CD4-positive, alpha-beta T cell treated with Interleukin-6 at 100 ng/mL for 8 hours (primary cell): ENCODE results near the gene OR1N1.
"Not testable (repeated sequence)": the region's sequence is repeated elsewhere in the genome, so short reads cannot be mapped to it uniquely, and the experiment has no call there.

Source experiments
- DNase-seq: peaks from one replicate; pipeline ENCODE4 v3.0.0-alpha.2; 2020; ENCODE audit warnings: mixed read lengths, low spot score

The OR1N1 gene

GRCh38 chr9:122527193-122527592 lies at the start of gene OR1N1:
Gene OR1N1, minus strand, starts transcription at chr9:122527293. Its CDS starts 0 bp downstream, at chr9:122527293.
- DNase-seq, result no peak

GRCh38 chr9:122572456-122572855 lies 45.4 kb upstream of the OR1N1 start:
- DNase-seq, result no peak

GRCh38 chr9:122567901-122568300 lies 40.8 kb upstream of the OR1N1 start:
- no peak for DNase-seq

GRCh38 chr9:122562134-122562760 lies 35.2 kb upstream of the OR1N1 start:
- DNase-seq, result no peak

- DNase-seq, result no peak
Observed at GRCh38 chr9:122561446-122561845, 34.4 kb upstream of the OR1N1 start.

- DNase-seq, result no peak
Observed at GRCh38 chr9:122552812-122553211, 25.7 kb upstream of the OR1N1 start, which contains the start of gene OR1N2. Gene OR1N2, plus strand, starts transcription at chr9:122553112. Its CDS starts 100 bp downstream, at chr9:122553212.

GRCh38 chr9:122551371-122551770 lies 24.3 kb upstream of the OR1N1 start:
- no peak for DNase-seq

GRCh38 chr9:122546196-122546595 lies 19.1 kb upstream of the OR1N1 start:
- no peak for DNase-seq

- no peak for DNase-seq
Observed at GRCh38 chr9:122538757-122539156, 11.7 kb upstream of the OR1N1 start.

GRCh38 chr9:122537066-122537465 lies 10.0 kb upstream of the OR1N1 start:
- not testable (repeated sequence) for DNase-seq

GRCh38 chr9:122536134-122536533 lies 9.0 kb upstream of the OR1N1 start:
- DNase-seq, result no peak

GRCh38 chr9:122531157-122531556 lies 4.1 kb upstream of the OR1N1 start:
- DNase-seq, result not testable (repeated sequence)

GRCh38 chr9:122526602-122527001 lies 491 bp downstream of the OR1N1 start:
- no peak for DNase-seq

GRCh38 chr9:122519376-122519775 lies 7.7 kb downstream of the OR1N1 start:
- no peak for DNase-seq

- no peak for DNase-seq
Observed at GRCh38 chr9:122518841-122519240, 8.3 kb downstream of the OR1N1 start, which contains the start of gene OR1J4. Gene OR1J4, plus strand, starts transcription at chr9:122519141. Its CDS starts 0 bp downstream, at chr9:122519141.

GRCh38 chr9:122518226-122518625 lies 8.9 kb downstream of the OR1N1 start:
- DNase-seq, result no peak

- DNase-seq, result no peak
Observed at GRCh38 chr9:122510502-122510901, 16.6 kb downstream of the OR1N1 start, which contains the start of gene OR1J2. Gene OR1J2, plus strand, starts transcription at chr9:122510802. Its CDS starts 0 bp downstream, at chr9:122510802.

- DNase-seq, result no peak
Observed at GRCh38 chr9:122506964-122507363, 20.1 kb downstream of the OR1N1 start.

GRCh38 chr9:122498883-122499288 lies 28.2 kb downstream of the OR1N1 start:
- no peak for DNase-seq

GRCh38 chr9:122479062-122479461 lies 48.0 kb downstream of the OR1N1 start:
- no peak for DNase-seq

- DNase-seq, result no peak
Observed at GRCh38 chr9:122477826-122478225, 49.3 kb downstream of the OR1N1 start, which contains the start of gene OR1J1. Gene OR1J1, minus strand, starts transcription at chr9:122477926. Its CDS starts 0 bp downstream, at chr9:122477926.

- DNase-seq, result no peak
Observed at GRCh38 chr9:122477346-122477745, 49.7 kb downstream of the OR1N1 start.
